WTC11 (cell line): ENCODE results near the gene RPL37. TPM values are rescaled to one million over a fixed set of nuclear protein-coding genes. Genes with fewer than 3 reads are reported as not detected.

Experiments
- AFF4 ChIP-seq: sonication (generic); formaldehyde crosslinking; IDR thresholded peaks from 2 replicates; pipeline ENCODE4 v1.8.1; 2023; ENCODE audit warnings: mild to moderate bottlenecking, missing genetic modification reagents, borderline replicate concordance
- CBFB ChIP-seq: sonication (generic); formaldehyde crosslinking; IDR thresholded peaks from 2 replicates; pipeline ENCODE4 v1.8.1; 2022; ENCODE audit warnings: mild to moderate bottlenecking, low read depth, missing genetic modification reagents
- CREB1 ChIP-seq: sonication (generic); formaldehyde crosslinking; IDR thresholded peaks from 2 replicates; pipeline ENCODE4 v1.8.0; 2023; ENCODE audit warnings: mild to moderate bottlenecking, missing genetic modification reagents
- E2F1 ChIP-seq: sonication (generic); formaldehyde crosslinking; IDR thresholded peaks from 2 replicates; pipeline ENCODE4 v1.8.0; 2022; ENCODE audit warnings: mild to moderate bottlenecking, missing genetic modification reagents
- ESRRA ChIP-seq: sonication (generic); formaldehyde crosslinking; IDR thresholded peaks from 2 replicates; pipeline ENCODE4 v1.8.1; 2022; ENCODE audit warnings: mild to moderate bottlenecking, missing genetic modification reagents, borderline replicate concordance
- ETV6 ChIP-seq: sonication (generic); formaldehyde crosslinking; IDR thresholded peaks from 2 replicates; pipeline ENCODE4 v1.8.1; 2022; ENCODE audit warnings: mild to moderate bottlenecking, missing genetic modification reagents
- FOXK1 ChIP-seq: sonication (generic); formaldehyde crosslinking; IDR thresholded peaks from 2 replicates; pipeline ENCODE4 v1.8.0; 2022; ENCODE audit warnings: mild to moderate bottlenecking, moderate library complexity, missing genetic modification reagents
- FOXP4 ChIP-seq: sonication (generic); formaldehyde crosslinking; IDR thresholded peaks from 2 replicates; pipeline ENCODE4 v1.8.0; 2022; ENCODE audit warnings: mild to moderate bottlenecking, missing genetic modification reagents
- GABPB1 ChIP-seq: sonication (generic); formaldehyde crosslinking; IDR thresholded peaks from 2 replicates; pipeline ENCODE4 v1.8.1; 2023; ENCODE audit warnings: mild to moderate bottlenecking, missing genetic modification reagents
- KAT7 ChIP-seq: sonication (generic); formaldehyde crosslinking; IDR thresholded peaks from 2 replicates; pipeline ENCODE4 v1.8.1; 2023; ENCODE audit warnings: missing genetic modification reagents, mild to moderate bottlenecking, borderline replicate concordance
- MXD4 ChIP-seq: fragments of 250-450 bp; sonication (Bioruptor Pico); IDR thresholded peaks from 2 replicates; pipeline ENCODE4 v1.8.0; 2021; ENCODE audit warnings: mild to moderate bottlenecking, moderate library complexity, borderline replicate concordance
- NFYB ChIP-seq: sonication (generic); formaldehyde crosslinking; conservative IDR thresholded peaks from 2 replicates; pipeline ENCODE4 v1.8.0; 2022; ENCODE audit warnings: low read depth, missing genetic modification reagents
- NR2C2 ChIP-seq: sonication (generic); formaldehyde crosslinking; IDR thresholded peaks from 2 replicates; pipeline ENCODE4 v1.8.0; 2022; ENCODE audit warnings: mild to moderate bottlenecking, missing genetic modification reagents
- RORB ChIP-seq: fragments of 250-450 bp; sonication (Bioruptor Pico); IDR thresholded peaks from 2 replicates; pipeline ENCODE4 v1.9.0; 2021; ENCODE audit warnings: mild to moderate bottlenecking
- SMAD3 ChIP-seq: sonication (generic); formaldehyde crosslinking; IDR thresholded peaks from 2 replicates; pipeline ENCODE4 v1.8.0; 2022; ENCODE audit warnings: missing genetic modification reagents, mild to moderate bottlenecking, borderline replicate concordance
- SMAD4 ChIP-seq: sonication (generic); formaldehyde crosslinking; IDR thresholded peaks from 2 replicates; pipeline ENCODE4 v1.8.0; 2022; ENCODE audit warnings: mild to moderate bottlenecking, missing genetic modification reagents
- USF2 ChIP-seq: sonication (generic); formaldehyde crosslinking; IDR thresholded peaks from 2 replicates; pipeline ENCODE4 v1.8.1; 2023; ENCODE audit warnings: mild to moderate bottlenecking, missing genetic modification reagents, moderate library complexity
- ZNF121 ChIP-seq: sonication (generic); formaldehyde crosslinking; IDR thresholded peaks from 2 replicates; pipeline ENCODE4 v1.8.0; 2023; ENCODE audit warnings: missing genetic modification reagents
- ZNF138 ChIP-seq: sonication (generic); formaldehyde crosslinking; conservative IDR thresholded peaks from 2 replicates; pipeline ENCODE4 v1.8.1; 2022; ENCODE audit warnings: mild to moderate bottlenecking, moderate library complexity, missing genetic modification reagents
- ZNF232 ChIP-seq: sonication (generic); formaldehyde crosslinking; IDR thresholded peaks from 2 replicates; pipeline ENCODE4 v1.8.0; 2022; ENCODE audit warnings: mild to moderate bottlenecking, missing genetic modification reagents
- ZNF263 ChIP-seq: sonication (generic); formaldehyde crosslinking; IDR thresholded peaks from 2 replicates; pipeline ENCODE4 v1.8.1; 2022; ENCODE audit warnings: low read depth, mild to moderate bottlenecking, moderate library complexity, missing genetic modification reagents
- ZNF416 ChIP-seq: fragments of 250-450 bp; sonication (Bioruptor Pico); IDR thresholded peaks from 2 replicates; pipeline ENCODE4 v1.9.0; 2021; ENCODE audit warnings: mild to moderate bottlenecking, inconsistent platforms
- ZNF512 ChIP-seq: sonication (generic); formaldehyde crosslinking; IDR thresholded peaks from 2 replicates; pipeline ENCODE4 v1.8.1; 2022; ENCODE audit warnings: missing genetic modification reagents, borderline replicate concordance
- ZSCAN18 ChIP-seq: fragments of 250-450 bp; sonication (Bioruptor Pico); IDR thresholded peaks from 2 replicates; pipeline ENCODE4 v2.1.2; 2022; ENCODE audit warnings: mild to moderate bottlenecking, moderate library complexity
- total RNA-seq: library from RNA; stranded (reverse); gene quantifications from 3 replicates; pipeline ENCODE4 v1.2.3, GENCODE V29; 2021
- TF ChIP-seq, protein P1 (sequence below): sonication (generic); formaldehyde crosslinking; IDR thresholded peaks from 2 replicates; pipeline ENCODE4 v1.8.1; 2022; ENCODE audit warnings: low read depth, mild to moderate bottlenecking, moderate library complexity, missing genetic modification reagents, borderline replicate concordance
- TF ChIP-seq, protein P2 (sequence below): fragments of 250-450 bp; sonication (Bioruptor Pico); IDR thresholded peaks from 2 replicates; pipeline ENCODE4 v1.9.0; 2021; ENCODE audit warnings: mild to moderate bottlenecking

Gene RPL37
- total RNA-seq, 1 experiment from 2014 or later = 1,405 TPM

- TF ChIP-seq, protein P1, sequence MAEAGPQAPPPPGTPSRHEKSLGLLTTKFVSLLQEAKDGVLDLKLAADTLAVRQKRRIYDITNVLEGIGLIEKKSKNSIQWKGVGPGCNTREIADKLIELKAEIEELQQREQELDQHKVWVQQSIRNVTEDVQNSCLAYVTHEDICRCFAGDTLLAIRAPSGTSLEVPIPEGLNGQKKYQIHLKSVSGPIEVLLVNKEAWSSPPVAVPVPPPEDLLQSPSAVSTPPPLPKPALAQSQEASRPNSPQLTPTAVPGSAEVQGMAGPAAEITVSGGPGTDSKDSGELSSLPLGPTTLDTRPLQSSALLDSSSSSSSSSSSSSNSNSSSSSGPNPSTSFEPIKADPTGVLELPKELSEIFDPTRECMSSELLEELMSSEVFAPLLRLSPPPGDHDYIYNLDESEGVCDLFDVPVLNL (CRISPR knock-in tag) = no peak
- TF ChIP-seq NFYB (CRISPR knock-in tag) (no peak), ZNF232 (CRISPR knock-in tag) (no peak; the same call in 1 of the 2 replicates), FOXK1 (peak; percentile 78), ZNF512 (CRISPR knock-in tag) (no peak), RORB (no peak), FOXP4 (CRISPR knock-in tag) (peak; percentile 55; the same call in 1 of the 2 replicates), USF2 (CRISPR knock-in tag) (no peak), ZNF416 (no peak), ZSCAN18 (no peak), NR2C2 (CRISPR knock-in tag) (peak; percentile 93), MXD4 (CRISPR knock-in tag) (no peak), CBFB (no peak), ZNF263 (CRISPR knock-in tag) (no peak), E2F1 (CRISPR knock-in tag) (peak; percentile 75; the same call in 1 of the 2 replicates), SMAD4 (CRISPR knock-in tag) (no peak), AFF4 (CRISPR knock-in tag) (no peak), SMAD3 (CRISPR knock-in tag) (peak; percentile 83), KAT7 (0 out of 2 replicates have a peak, but pooled peaks have one; percentile 69), ZNF138 (CRISPR knock-in tag) (no peak), ETV6 (CRISPR knock-in tag) (peak; percentile 99), ZNF121 (CRISPR knock-in tag) (no peak), GABPB1 (CRISPR knock-in tag) (peak; percentile 92), CREB1 (peak; percentile 84), ESRRA (CRISPR knock-in tag) (no peak)
- TF ChIP-seq, protein P2, sequence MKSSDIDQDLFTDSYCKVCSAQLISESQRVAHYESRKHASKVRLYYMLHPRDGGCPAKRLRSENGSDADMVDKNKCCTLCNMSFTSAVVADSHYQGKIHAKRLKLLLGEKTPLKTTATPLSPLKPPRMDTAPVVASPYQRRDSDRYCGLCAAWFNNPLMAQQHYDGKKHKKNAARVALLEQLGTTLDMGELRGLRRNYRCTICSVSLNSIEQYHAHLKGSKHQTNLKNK (CRISPR knock-in tag) = no peak; the same call in 1 of the 2 replicates
Observed at GRCh38 chr5:40834849-40835787, at the start of gene RPL37 (continued).
